ENCODE measurements around the gene PUS1. TPM values are rescaled to one million over a fixed set of nuclear protein-coding genes. Genes with fewer than 3 reads are reported as not detected.

The PUS1 gene
- total and polyA plus RNA-seq, 2 of the 8 experiments (the other 6 are each of a cell fraction or from before 2014, with no cell fraction given), result 48.1 to 81.2 TPM

DNA sequence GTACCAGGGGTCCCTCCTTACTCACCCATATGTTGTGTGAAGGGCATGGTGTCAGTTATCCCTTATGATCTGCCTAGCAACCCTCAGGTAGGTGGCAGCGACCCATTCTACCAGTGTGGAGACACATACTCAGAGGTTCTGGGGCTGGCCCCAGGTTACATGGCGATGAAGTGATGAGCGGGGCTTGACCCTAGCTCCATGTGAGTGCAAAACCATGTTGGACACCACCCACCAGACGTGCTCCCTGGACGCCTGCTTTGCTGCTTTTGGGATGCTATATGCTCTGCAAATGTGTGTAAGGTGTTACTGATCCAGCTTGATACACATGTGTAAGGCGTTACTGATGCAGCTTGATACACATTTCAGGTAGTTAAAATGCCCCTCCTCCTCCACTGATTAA is 54.0 kb downstream of the PUS1 start (continued):
- TF ChIP-seq SP2 (IDR thresholded peaks at IDR 0.05; ENCODE audit: low read length), result no peak
- no peak for TF ChIP-seq RFX5 (IDR thresholded peaks at IDR 0.05; ENCODE audit: borderline replicate concordance, low read depth, low read length)
